H9 (cell line): Measurements from ENCODE around the gene TBC1D22A. TPM values are rescaled to one million over a fixed set of nuclear protein-coding genes. Genes with fewer than 3 reads are reported as not detected.

Source experiments
- DNase-seq: peaks from one replicate; pipeline ENCODE4 v3.0.0-alpha.2; 2017
- H2AFZ ChIP-seq: one replicate; pipeline ENCODE4 v1.6.1; 2013; ENCODE audit warnings: mild to moderate bottlenecking, low read length, control low read depth, moderate library complexity
- H2AK5ac ChIP-seq: 2 replicates; pipeline ENCODE4 v1.6.1; 2013; ENCODE audit warnings: low read length, control low read depth, mixed read lengths; ENCODE audit not compliant: insufficient read length
- H2BK120ac ChIP-seq: one replicate; pipeline ENCODE4 v1.6.1; 2013; ENCODE audit warnings: low read depth, mild to moderate bottlenecking, low read length, control low read depth, inconsistent platforms; ENCODE audit not compliant: poor library complexity, severe bottlenecking
- H2BK12ac ChIP-seq: 2 replicates; pipeline ENCODE4 v1.6.1; 2013; ENCODE audit warnings: low read length, control low read depth, mixed read lengths, low read depth; ENCODE audit not compliant: insufficient read length
- H2BK15ac ChIP-seq: 2 replicates; pipeline ENCODE4 v1.6.1; 2013; ENCODE audit warnings: low read depth, low read length, control low read depth
- H2BK20ac ChIP-seq: one replicate; pipeline ENCODE4 v1.6.1; 2013; ENCODE audit warnings: low read depth, mild to moderate bottlenecking, low read length, control low read depth, inconsistent platforms; ENCODE audit not compliant: poor library complexity, severe bottlenecking
- H2BK5ac ChIP-seq: 2 replicates; pipeline ENCODE4 v1.6.1; 2013; ENCODE audit warnings: low read length, control low read depth, mixed read lengths; ENCODE audit not compliant: insufficient read length
- H3K14ac ChIP-seq: 2 replicates; pipeline ENCODE4 v1.6.1; 2013; ENCODE audit warnings: low read length, control low read depth; ENCODE audit not compliant: insufficient read depth
- H3K18ac ChIP-seq: 2 replicates; pipeline ENCODE4 v1.6.1; 2013; ENCODE audit warnings: low read depth, mild to moderate bottlenecking, mixed read lengths, low read length, control low read depth; ENCODE audit not compliant: insufficient read length
- H3K23ac ChIP-seq: 2 replicates; pipeline ENCODE4 v1.6.1; 2013; ENCODE audit warnings: low read length, control low read depth, mixed read lengths, low read depth; ENCODE audit not compliant: insufficient read length
- H3K23me2 ChIP-seq: 2 replicates; pipeline ENCODE4 v1.6.1; 2013; ENCODE audit warnings: low read depth, mild to moderate bottlenecking, mixed read lengths, low read length, control low read depth; ENCODE audit not compliant: insufficient read length, poor library complexity, severe bottlenecking
- H3K27ac ChIP-seq: 2 replicates; pipeline ENCODE4 v1.5.1; 2013; ENCODE audit warnings: low read length, control low read depth, mixed read lengths, low read depth; ENCODE audit not compliant: insufficient read length
- H3K27me3 ChIP-seq: 2 replicates; pipeline ENCODE4 v1.6.1; 2013; ENCODE audit warnings: low read length, control low read depth, inconsistent platforms; ENCODE audit not compliant: insufficient read depth
- H3K4ac ChIP-seq: 2 replicates; pipeline ENCODE4 v1.6.1; 2013; ENCODE audit warnings: low read depth, mild to moderate bottlenecking, control low read depth, inconsistent platforms, low read length, moderate library complexity
- H3K4me1 ChIP-seq: 2 replicates; pipeline ENCODE4 v1.6.1; 2013; ENCODE audit warnings: low read length, control low read depth, inconsistent platforms; ENCODE audit not compliant: insufficient read depth
- H3K4me2 ChIP-seq: 2 replicates; pipeline ENCODE4 v1.6.1; 2013; ENCODE audit warnings: low read length, control low read depth, mixed read lengths; ENCODE audit not compliant: insufficient read length, insufficient read depth
- H3K56ac ChIP-seq: 2 replicates; pipeline ENCODE4 v1.6.1; 2013; ENCODE audit warnings: low read depth, mild to moderate bottlenecking, mixed read lengths, low read length, control low read depth; ENCODE audit not compliant: insufficient read length
- H3K79me1 ChIP-seq: 2 replicates; pipeline ENCODE4 v1.6.1; 2013; ENCODE audit warnings: low read depth, mild to moderate bottlenecking, moderate library complexity, low read length, control low read depth, inconsistent platforms; ENCODE audit not compliant: insufficient read depth, poor library complexity, severe bottlenecking
- H3K79me2 ChIP-seq: 2 replicates; pipeline ENCODE4 v1.6.1; 2013; ENCODE audit warnings: low read length, control low read depth, inconsistent platforms; ENCODE audit not compliant: insufficient read depth
- H3K9ac ChIP-seq: 2 replicates; pipeline ENCODE4 v1.6.1; 2013; ENCODE audit warnings: low read length, control low read depth, mixed read lengths; ENCODE audit not compliant: insufficient read length; ENCODE audit errors: extremely low read depth
- H3K9me3 ChIP-seq: one replicate; pipeline ENCODE4 v1.6.1; 2013; ENCODE audit warnings: low read depth, low read length, inconsistent platforms; ENCODE audit not compliant: control insufficient read depth
- H3T11ph ChIP-seq: one replicate; pipeline ENCODE4 v1.6.1; 2013; ENCODE audit warnings: mild to moderate bottlenecking, low read length, control low read depth, inconsistent platforms
- H4K20me1 ChIP-seq: one replicate; pipeline ENCODE4 v1.6.1; 2013; ENCODE audit not compliant: control insufficient read depth, insufficient read length, insufficient read depth
- H4K5ac ChIP-seq: 2 replicates; pipeline ENCODE4 v1.6.1; 2013; ENCODE audit warnings: low read depth, mild to moderate bottlenecking, mixed read lengths, low read length, control low read depth; ENCODE audit not compliant: insufficient read length
- H4K8ac ChIP-seq: replicated peaks from 2 replicates; pipeline ENCODE4 v1.6.1; 2013; ENCODE audit warnings: low read length, control low read depth, mixed read lengths, low read depth; ENCODE audit not compliant: insufficient read length
- H4K91ac ChIP-seq: 2 replicates; pipeline ENCODE4 v1.6.1; 2013; ENCODE audit warnings: low read depth, mild to moderate bottlenecking, moderate library complexity, mixed read lengths, low read length, control low read depth; ENCODE audit not compliant: insufficient read length
- H3K27ac Mint-ChIP-seq, 3 experiments: 2 replicates in 2 of 3; 3 replicates in 1 of 3; pipeline ENCODE4 v1.8.0; 2020 to 2021; ENCODE audit warnings: mixed read lengths in 3 of 3, mild to moderate bottlenecking in 1 of 3, moderate library complexity in 1 of 3
- H3K27me3 Mint-ChIP-seq: 2 replicates; pipeline ENCODE4 v1.8.0; 2021; ENCODE audit warnings: low read depth, mild to moderate bottlenecking, moderate library complexity, mixed read lengths
- H3K36me3 Mint-ChIP-seq, 3 experiments: 2 replicates in 2 of 3; 3 replicates in 1 of 3; pipeline ENCODE4 v1.8.0; 2020 to 2021; ENCODE audit warnings: low read depth in 3 of 3, mixed read lengths in 3 of 3; ENCODE audit not compliant: insufficient read depth in 1 of 3
- H3K4me1 Mint-ChIP-seq, 2 experiments: 2 replicates each; pipeline ENCODE4 v1.8.0; 2020; ENCODE audit warnings: mixed read lengths in 2 of 2
- H3K4me3 Mint-ChIP-seq, 2 experiments: 2 replicates in 1 of 2; 3 replicates in 1 of 2; pipeline ENCODE4 v1.8.0; 2020 to 2021; ENCODE audit warnings: mild to moderate bottlenecking in 2 of 2, mixed read lengths in 2 of 2, moderate library complexity in 1 of 2
- H3K9me3 Mint-ChIP-seq, 2 experiments: 2 replicates in 1 of 2; 3 replicates in 1 of 2; pipeline ENCODE4 v1.8.0; 2020; ENCODE audit warnings: mild to moderate bottlenecking in 2 of 2, mixed read lengths in 2 of 2, moderate library complexity in 1 of 2
- CTCF ChIP-seq: fragments of 200-600 bp; sonication (generic); conservative IDR thresholded peaks from 3 replicates; pipeline ENCODE4 v1.8.0; 2021; ENCODE audit warnings: antibody characterized with exemption, mild to moderate bottlenecking
- WGBS: extraction: QIAGEN DNeasy Blood & Tissue Kit; methylation state at CpG from one replicate; pipeline ENCODE4 v1.1.7; 2013; ENCODE audit warnings: missing lambda C conversion rate, low lambda C conversion rate, mixed read lengths; ENCODE audit not compliant: insufficient read length; ENCODE audit errors: extremely low coverage; 5-methylcytosine and 5-hydroxymethylcytosine counted together
- total RNA-seq: library from RNA; stranded (reverse); gene quantifications from 2 replicates; pipeline ENCODE4 v1.2.1, GENCODE V29; 2021

TBC1D22A gene
- total RNA-seq, 1 experiment from 2014 or later = 20.8 TPM

GRCh38 chr22:47031628-47031915 is 269.1 kb downstream of the TBC1D22A start:
- Histone ChIP-seq H3K4me2 (no peak overlapping the region), H3K23ac (no peak overlapping the region), H3K9ac (no peak overlapping the region), H2BK15ac (no peak overlapping the region), H3K79me2 (no peaks in the 10 kb centered on the region), H3K14ac (no peak overlapping the region; the same call in 1 of the 2 replicates), H3K9me3 (no peaks in the 10 kb centered on the region), H2BK5ac (no peak overlapping the region), H2AK5ac (no peak overlapping the region), H3K27ac (no peak overlapping the region), H3K18ac (no peak overlapping the region), H2AFZ (no peak overlapping the region), H4K8ac (no peak overlapping the region), H4K20me1 (no peaks in the 10 kb centered on the region), H2BK120ac (no peak overlapping the region), H3K56ac (no peak overlapping the region), H3T11ph (no peak overlapping the region), H3K4ac (no peak overlapping the region), H3K79me1 (no peaks in the 10 kb centered on the region), H3K23me2 (no peaks in the 10 kb centered on the region), H4K5ac (no peak overlapping the region), H2BK20ac (no peak overlapping the region), H2BK12ac (no peak overlapping the region), H4K91ac (no peak overlapping the region), H3K4me1 (peaks cover 3% of the 10 kb centered on the region; the same call in 1 of the 2 replicates), H3K27me3 (no peaks in the 10 kb centered on the region)
- Mint-ChIP-seq H3K27ac (peak overlapping the region in 1 of 3 experiments; percentile 76; a peak in 1 of 7 replicates), H3K4me1 (peaks cover 26 to 46% of the 10 kb centered on the region in 2 experiments), H3K36me3 (no peaks in the 10 kb centered on the region), H3K9me3 (no peaks in the 10 kb centered on the region), H3K4me3 (no peak overlapping the region), H3K27me3 (peaks cover 12% of the 10 kb centered on the region)
- no peak for DNase-seq
- no CpG with 5 or more reads among the region's 7 CpGs for WGBS
- TF ChIP-seq CTCF = no peak
